Liver (tissue), 3 donors: Measurements from ENCODE around the gene PPCS.

ENCODE experiments used
- FOXA1 ChIP-seq: IDR thresholded peaks from 2 replicates; pipeline ENCODE4 v1.6.1; 2016; ENCODE audit warnings: antibody characterized with exemption
- GABPA ChIP-seq, 2 donors: IDR thresholded peaks in 1 of 2; conservative IDR thresholded peaks in 1 of 2; 2 replicates each; pipeline ENCODE4 v1.6.1; 2016; ENCODE audit warnings: antibody characterized with exemption in 2 of 2, mild to moderate bottlenecking in 1 of 2, moderate library complexity in 1 of 2
- SP1 ChIP-seq: IDR thresholded peaks from 2 replicates; pipeline ENCODE4 v1.6.1; 2018; ENCODE audit warnings: antibody characterized with exemption, mild to moderate bottlenecking
- YY1 ChIP-seq: IDR thresholded peaks from 2 replicates; pipeline ENCODE4 v1.6.1; 2016; ENCODE audit warnings: antibody characterized with exemption, mild to moderate bottlenecking
- TF ChIP-seq, protein P1 (sequence below): fragments of 150-350 bp; IDR thresholded peaks from 2 replicates; pipeline ENCODE4 v1.5.1; 2017; ENCODE audit warnings: improper control_type of control experiment, low read depth, low read length; ENCODE audit not compliant: missing input control
- TF ChIP-seq, protein P2 (sequence below): IDR thresholded peaks from 2 replicates; pipeline ENCODE4 v1.6.1; 2016; ENCODE audit warnings: antibody characterized with exemption
- donor health status: healthy.
- donor health status: healthy.

DNA sequence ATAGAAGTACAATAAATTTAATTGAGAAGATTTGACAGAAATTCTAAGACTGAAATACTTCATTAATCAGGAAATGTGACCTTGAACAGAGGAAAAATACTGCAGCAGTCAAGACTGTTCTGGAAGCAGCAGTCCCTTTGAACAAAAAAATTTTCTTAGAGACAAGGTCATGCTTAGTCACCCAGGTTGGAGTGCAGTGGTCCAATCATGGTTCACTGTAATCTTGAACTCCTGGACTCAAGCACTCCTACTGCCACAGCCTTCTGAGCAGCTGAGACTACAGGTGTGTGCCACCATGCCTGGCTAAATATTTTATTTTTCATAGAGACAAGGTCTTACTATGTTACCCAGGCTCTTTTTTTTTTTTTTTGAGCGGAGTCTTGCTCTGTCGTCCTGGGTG is 4.9 kb downstream of the PPCS start:
- TF ChIP-seq, protein P1, sequence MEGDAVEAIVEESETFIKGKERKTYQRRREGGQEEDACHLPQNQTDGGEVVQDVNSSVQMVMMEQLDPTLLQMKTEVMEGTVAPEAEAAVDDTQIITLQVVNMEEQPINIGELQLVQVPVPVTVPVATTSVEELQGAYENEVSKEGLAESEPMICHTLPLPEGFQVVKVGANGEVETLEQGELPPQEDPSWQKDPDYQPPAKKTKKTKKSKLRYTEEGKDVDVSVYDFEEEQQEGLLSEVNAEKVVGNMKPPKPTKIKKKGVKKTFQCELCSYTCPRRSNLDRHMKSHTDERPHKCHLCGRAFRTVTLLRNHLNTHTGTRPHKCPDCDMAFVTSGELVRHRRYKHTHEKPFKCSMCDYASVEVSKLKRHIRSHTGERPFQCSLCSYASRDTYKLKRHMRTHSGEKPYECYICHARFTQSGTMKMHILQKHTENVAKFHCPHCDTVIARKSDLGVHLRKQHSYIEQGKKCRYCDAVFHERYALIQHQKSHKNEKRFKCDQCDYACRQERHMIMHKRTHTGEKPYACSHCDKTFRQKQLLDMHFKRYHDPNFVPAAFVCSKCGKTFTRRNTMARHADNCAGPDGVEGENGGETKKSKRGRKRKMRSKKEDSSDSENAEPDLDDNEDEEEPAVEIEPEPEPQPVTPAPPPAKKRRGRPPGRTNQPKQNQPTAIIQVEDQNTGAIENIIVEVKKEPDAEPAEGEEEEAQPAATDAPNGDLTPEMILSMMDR: no peak
- TF ChIP-seq, protein P2, sequence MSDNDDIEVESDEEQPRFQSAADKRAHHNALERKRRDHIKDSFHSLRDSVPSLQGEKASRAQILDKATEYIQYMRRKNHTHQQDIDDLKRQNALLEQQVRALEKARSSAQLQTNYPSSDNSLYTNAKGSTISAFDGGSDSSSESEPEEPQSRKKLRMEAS: no peak
- TF ChIP-seq GABPA (IDR thresholded peaks at IDR 0.05 in 1 of 2, conservative IDR thresholded peaks at IDR 0.05 in 1 of 2) (no peak), YY1 (no peak), SP1 (no peak), FOXA1 (no peak)
